ENCODE results near the gene KLHDC7A. TPM values are rescaled to one million over a fixed set of nuclear protein-coding genes. Genes with fewer than 3 reads are reported as not detected.
A peak's percentile ranks its signal among the peaks of the same experiment; 100 is the strongest.

The KLHDC7A gene
- total RNA-seq, 2 experiments from 2014 or later: not detected

DNA sequence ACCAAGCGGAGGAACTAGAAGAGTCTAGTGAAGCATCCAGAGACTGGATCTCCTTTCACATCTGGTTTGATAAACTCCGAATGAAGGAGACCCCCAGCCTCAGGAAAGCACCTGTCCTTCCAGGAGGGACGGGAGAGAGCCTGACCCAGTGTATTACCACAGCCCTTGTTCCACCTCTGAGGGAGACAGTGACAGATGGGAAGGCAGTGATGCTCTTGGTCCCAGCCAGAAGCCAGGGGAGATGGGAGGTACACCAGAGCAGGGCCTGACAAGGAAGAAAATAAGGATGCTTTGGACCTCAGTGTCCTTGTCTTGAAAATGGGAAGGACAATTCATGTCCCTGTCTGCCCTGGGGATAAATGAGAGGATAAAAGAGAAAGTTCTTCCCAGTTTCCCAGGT, 3.5 kb downstream of the KLHDC7A start:
- Mint-ChIP-seq H3K9me3 (no peaks in the 10 kb centered on the region), H3K27me3 (peaks cover 12% of the 10 kb centered on the region), H3K27ac (no peak overlapping the region), H3K36me3 (no peaks in the 10 kb centered on the region), H3K4me1 (peaks cover 6% of the 10 kb centered on the region), H3K4me3 (no peak overlapping the region)
- DNase-seq: no peak

DNA sequence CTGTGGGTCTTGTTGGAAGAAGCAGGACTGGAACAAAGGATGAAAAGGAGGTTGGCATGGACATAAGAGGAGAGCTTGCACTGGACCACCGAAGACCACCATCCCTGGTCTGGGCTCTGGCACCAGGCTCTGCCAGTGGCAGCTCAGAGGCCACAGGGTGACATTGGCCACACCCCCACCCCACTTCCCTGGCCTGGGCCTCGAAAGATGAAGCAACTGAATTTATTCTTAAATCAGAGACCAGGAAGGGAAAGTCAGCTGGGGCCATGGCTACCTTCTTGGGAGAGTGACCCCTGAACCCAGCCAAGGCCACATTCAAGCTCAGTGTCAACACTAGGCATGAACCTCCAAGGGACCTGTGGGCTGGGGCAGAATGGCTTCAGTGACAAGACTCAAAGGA, 4.0 kb downstream of the KLHDC7A start:
- H3K36me3 Mint-ChIP-seq: no peaks in the 10 kb centered on the region
- no peak for DNase-seq

DNA sequence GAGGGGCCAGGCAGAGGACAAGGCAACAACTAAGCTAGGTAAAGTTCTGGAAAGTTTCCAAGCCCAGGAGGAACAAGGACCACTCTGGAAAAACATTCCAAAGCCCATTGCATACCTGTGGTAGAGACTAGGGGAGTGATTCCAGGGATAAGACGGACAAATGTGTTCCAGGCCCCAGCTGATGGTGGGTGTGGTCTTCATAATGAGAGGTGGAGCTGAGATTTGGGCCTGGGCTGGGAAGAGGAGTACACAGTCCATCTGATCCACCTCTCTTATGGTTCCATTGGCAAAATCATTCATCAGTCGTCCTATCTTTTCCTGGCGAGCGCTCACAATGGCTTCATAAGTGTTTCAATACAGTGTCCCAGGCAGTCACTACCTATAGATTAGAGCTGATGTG, 4.5 kb downstream of the KLHDC7A start:
- Mint-ChIP-seq H3K36me3 (no peaks in the 10 kb centered on the region), H3K9me3 (peaks cover 4% of the 10 kb centered on the region), H3K4me1 (no peaks in the 10 kb centered on the region), H3K4me3 (no peak overlapping the region), H3K27me3 (peaks cover 12% of the 10 kb centered on the region), H3K27ac (no peak overlapping the region)
- no peak for DNase-seq

More for the DNA sequence above, 4.0 kb downstream of the KLHDC7A start:
- Mint-ChIP-seq H3K27ac (no peak overlapping the region), H3K4me3 (no peak overlapping the region), H3K9me3 (peaks cover 3% of the 10 kb centered on the region), H3K4me1 (peaks cover 3% of the 10 kb centered on the region), H3K27me3 (peaks cover 12% of the 10 kb centered on the region)

DNA sequence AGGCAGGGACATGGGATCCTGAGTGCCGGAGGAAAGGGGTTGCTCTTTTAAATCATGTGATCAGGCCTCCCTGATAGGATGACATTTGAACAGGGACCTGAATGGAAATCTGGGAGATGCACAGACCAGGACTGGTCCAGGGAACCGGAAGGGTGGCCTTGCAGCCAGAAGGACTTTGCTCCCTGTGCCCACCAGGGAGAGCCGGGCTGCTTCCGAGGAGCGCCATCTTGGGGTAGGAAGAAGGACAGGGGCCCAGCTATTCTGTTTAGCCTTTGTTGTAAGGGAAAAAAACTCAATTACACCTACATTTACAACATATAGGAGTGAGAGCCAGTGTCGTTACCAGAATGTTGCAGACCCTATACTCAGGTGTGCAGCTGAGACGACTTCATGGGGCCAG, 5.5 kb downstream of the KLHDC7A start:
- H3K4me1 Mint-ChIP-seq: no peaks in the 10 kb centered on the region
- peaks cover 16% of the 10 kb centered on the region for H3K27me3 Mint-ChIP-seq
- no peak overlapping the region for H3K4me3 Mint-ChIP-seq
- H3K9me3 Mint-ChIP-seq: peaks cover 4% of the 10 kb centered on the region
- no peak for DNase-seq
- H3K36me3 Mint-ChIP-seq: no peaks in the 10 kb centered on the region
- no peak overlapping the region for H3K27ac Mint-ChIP-seq

DNA sequence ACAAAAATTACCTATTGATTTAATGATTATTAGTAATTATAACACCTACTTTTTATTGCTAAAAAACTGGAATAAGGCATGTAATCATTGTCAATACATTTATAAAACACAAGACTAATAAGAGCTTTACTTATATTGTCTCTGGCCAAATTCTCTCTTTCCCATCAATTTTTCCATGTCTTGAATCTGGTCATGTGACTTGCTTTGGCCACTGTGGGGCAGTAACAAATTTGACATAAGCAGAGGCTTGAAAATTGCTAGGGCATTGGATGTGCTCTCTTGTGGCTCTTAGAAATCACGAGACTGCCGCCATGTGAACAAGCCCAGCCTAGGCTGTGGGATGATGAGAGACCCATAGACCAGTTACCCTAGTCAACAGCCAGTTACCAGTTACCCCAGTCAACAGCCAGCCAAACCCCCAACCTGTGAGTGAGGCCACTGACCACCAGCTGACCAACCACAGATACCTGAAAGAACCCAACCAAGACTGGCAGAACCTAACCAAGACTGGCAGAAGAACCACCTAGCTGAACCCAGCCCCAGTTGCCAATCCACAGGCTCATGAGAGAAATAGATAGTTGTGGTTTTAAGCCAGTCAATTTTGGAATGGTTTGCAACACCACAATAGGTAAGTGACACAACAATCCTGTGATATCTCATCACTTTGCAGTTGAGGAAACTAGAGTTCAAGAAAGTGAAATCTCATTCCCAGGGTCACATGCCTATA, 8.8 kb downstream of the KLHDC7A start:
- Mint-ChIP-seq H3K27ac (no peak overlapping the region), H3K9me3 (peaks cover 4% of the 10 kb centered on the region), H3K4me3 (no peak overlapping the region), H3K4me1 (no peaks in the 10 kb centered on the region), H3K27me3 (peaks cover 14% of the 10 kb centered on the region), H3K36me3 (no peaks in the 10 kb centered on the region)
- no peak for DNase-seq

DNA sequence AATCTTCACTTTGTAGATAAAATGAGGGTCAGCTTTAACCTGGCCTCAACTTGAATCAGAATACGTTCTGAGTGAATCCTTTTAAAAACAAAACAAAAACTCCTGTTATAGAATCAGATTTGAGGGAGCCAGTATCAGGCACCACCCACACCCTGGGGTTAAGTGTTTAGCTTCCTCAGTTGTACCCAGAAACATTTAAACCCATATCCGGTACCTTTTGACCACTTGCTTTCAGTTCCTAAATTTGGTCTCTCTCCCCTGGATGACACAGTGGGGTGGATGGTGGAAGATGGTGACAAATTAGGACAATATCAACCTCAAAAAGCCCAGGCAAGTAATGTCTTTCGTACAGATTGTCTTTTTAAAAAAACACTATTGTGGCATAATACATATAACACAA, 10.4 kb downstream of the KLHDC7A start:
- Mint-ChIP-seq H3K27me3 (peaks cover 17% of the 10 kb centered on the region), H3K4me1 (no peaks in the 10 kb centered on the region), H3K36me3 (no peaks in the 10 kb centered on the region), H3K4me3 (no peak overlapping the region), H3K27ac (no peak overlapping the region), H3K9me3 (peaks cover 4% of the 10 kb centered on the region)
- no peak for DNase-seq

DNA sequence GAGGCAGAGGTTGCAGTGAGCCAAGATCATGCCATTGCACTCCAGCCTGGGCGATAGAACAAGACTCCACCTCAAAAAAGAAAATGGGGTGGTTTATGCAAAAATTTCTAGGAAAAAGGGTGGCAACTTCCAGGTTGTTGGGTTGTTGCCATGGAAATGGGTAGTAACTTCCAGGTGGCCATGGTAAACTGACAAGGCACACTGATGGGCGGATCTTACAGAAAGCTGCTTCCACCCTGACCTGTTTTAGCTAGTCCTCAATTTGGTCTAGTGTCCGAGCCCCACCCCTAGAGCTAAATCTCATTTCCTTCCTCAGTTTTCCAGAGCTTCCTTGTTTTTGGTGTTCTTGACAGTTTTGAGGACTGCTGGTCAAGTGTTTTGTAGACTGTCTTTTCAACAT, 13.6 kb downstream of the KLHDC7A start:
- no peak for DNase-seq
- H3K36me3 Mint-ChIP-seq: no peaks in the 10 kb centered on the region
- H3K9me3 Mint-ChIP-seq: peaks cover 4% of the 10 kb centered on the region
- no peak overlapping the region for H3K27ac Mint-ChIP-seq
- no peak overlapping the region for H3K4me3 Mint-ChIP-seq
- no peaks in the 10 kb centered on the region for H3K4me1 Mint-ChIP-seq
- H3K27me3 Mint-ChIP-seq: peaks cover 16% of the 10 kb centered on the region

DNA sequence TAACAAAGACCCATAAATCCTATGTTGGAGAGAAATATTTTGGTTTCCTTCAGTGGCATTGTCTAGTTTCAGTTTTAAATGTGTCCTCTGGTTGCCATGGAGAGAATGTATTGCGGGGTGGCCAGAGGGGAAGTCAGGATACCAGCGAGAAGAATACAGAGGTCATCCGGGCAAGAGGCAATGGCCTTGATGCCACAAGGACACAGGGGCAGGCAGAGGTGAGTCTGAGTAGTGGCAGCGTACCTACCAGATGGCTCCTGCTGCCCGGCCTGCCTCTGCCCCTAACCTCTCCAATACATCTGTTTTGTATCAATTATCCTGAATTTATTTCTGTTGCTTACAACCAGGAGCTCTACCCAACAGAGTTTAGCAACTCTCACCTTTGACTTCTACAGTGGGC, 14.9 kb downstream of the KLHDC7A start:
- no peaks in the 10 kb centered on the region for H3K36me3 Mint-ChIP-seq
- DNase-seq: no peak
- no peaks in the 10 kb centered on the region for H3K4me1 Mint-ChIP-seq
- no peaks in the 10 kb centered on the region for H3K9me3 Mint-ChIP-seq
- no peak overlapping the region for H3K27ac Mint-ChIP-seq
- H3K27me3 Mint-ChIP-seq: peaks cover 21% of the 10 kb centered on the region
- H3K4me3 Mint-ChIP-seq: no peak overlapping the region

DNA sequence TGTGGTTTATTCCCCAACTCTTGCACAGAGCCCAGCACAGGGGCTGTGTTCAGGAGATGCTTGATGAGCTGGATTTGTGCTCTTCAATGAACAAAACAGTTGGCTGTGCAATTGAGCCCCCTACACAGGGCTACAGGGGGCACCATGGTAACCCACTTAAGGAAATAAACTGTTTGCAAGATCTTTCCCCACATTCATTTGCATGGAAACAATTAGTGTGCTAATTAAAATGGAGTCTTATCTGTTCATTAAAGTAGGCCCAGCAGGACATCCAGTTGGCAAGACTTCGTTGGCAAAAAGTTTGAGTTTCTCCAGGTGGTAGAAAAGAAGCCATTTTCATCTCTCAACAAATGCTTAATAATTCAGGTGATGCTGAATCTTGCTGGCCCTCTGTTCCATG, 15.3 kb downstream of the KLHDC7A start:
- Mint-ChIP-seq H3K36me3 (no peaks in the 10 kb centered on the region), H3K4me1 (no peaks in the 10 kb centered on the region), H3K9me3 (no peaks in the 10 kb centered on the region), H3K4me3 (no peak overlapping the region), H3K27ac (no peak overlapping the region), H3K27me3 (peaks cover 18% of the 10 kb centered on the region)
- DNase-seq: no peak

DNA sequence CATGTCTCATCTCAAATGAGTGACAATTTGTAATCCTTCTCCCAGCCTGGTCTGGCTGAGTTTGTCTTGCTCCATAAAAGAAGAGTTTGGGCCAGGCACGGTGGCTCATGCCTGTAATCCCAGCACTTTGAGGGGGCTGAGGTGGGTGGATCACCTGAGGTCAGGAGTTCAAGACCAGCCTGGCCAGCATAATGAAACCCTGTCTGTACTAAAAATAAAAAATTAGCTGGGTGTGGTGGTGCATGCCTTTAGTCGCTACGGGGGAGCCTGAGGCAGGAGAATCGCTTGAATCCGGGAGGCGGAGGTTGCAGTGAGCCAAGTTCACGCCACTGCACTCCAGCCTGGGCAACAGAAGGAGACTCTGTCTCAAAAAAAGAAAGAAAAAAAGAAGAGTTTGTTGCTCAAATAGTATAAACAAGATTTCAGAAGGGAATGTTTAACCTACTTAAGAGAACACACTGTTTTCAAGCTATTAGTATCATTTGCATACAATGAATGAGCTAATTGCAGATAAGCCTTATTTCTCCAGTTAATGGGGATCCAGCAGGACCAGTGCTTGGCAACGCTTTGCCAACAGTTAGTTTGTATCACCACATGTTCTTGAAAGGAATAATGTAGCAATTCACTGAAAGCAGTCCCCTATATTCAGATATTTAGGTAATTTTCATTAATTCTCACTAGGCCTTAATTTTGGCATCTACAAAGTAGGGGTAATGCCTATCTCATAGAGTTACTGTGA, 15.9 kb downstream of the KLHDC7A start:
- DNase-seq: no peak
- H3K9me3 Mint-ChIP-seq: no peaks in the 10 kb centered on the region
- no peak overlapping the region for H3K27ac Mint-ChIP-seq
- no peak overlapping the region for H3K4me3 Mint-ChIP-seq
- peaks cover 20% of the 10 kb centered on the region for H3K27me3 Mint-ChIP-seq
- H3K36me3 Mint-ChIP-seq: no peaks in the 10 kb centered on the region
- H3K4me1 Mint-ChIP-seq: no peaks in the 10 kb centered on the region

DNA sequence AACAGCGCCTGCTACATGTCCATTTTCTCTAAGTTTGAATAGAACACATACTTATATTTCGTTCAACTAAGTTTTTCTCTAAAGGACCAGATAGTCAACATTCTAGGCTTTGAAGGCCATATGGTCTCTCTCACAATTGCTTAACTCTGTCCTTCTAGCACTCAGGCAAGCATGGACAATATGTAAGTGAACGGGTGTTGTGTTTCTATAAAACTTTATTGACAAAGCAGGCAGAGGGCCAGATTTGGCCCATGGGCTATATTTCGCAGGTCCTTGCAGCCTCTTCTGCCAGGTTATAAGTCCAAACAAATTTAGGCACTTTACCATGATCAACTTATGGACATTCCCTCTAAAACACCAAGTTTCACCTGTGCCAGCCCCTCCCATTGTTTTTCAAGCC, 21.1 kb downstream of the KLHDC7A start:
- no peaks in the 10 kb centered on the region for H3K4me1 Mint-ChIP-seq
- H3K27ac Mint-ChIP-seq: peak overlapping the region; percentile 17
- H3K9me3 Mint-ChIP-seq: peaks cover 2% of the 10 kb centered on the region
- peaks cover 33% of the 10 kb centered on the region for H3K27me3 Mint-ChIP-seq
- H3K36me3 Mint-ChIP-seq: no peaks in the 10 kb centered on the region
- H3K4me3 Mint-ChIP-seq: no peak overlapping the region
- DNase-seq: no peak

DNA sequence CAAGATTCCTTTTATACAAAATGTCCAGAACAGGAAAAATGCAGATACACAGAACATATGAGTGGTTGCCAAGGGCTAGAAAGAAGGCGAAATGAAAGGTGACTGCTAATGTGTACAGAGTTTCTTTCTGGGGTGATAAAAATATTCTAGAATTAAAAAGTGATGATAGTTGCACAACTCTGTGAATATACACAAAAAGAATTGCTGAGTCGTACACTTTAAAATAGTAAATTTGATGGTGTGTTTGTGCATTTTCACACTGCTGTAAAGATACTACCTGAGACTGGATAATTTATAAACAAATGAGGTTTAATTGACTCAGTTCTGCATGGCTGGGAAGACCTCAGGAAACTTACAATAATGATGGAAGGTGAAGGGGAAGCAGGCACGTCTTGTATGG, 23.9 kb downstream of the KLHDC7A start:
- Mint-ChIP-seq H3K27ac (no peak overlapping the region), H3K4me3 (no peak overlapping the region), H3K9me3 (peaks cover 7% of the 10 kb centered on the region)

DNA sequence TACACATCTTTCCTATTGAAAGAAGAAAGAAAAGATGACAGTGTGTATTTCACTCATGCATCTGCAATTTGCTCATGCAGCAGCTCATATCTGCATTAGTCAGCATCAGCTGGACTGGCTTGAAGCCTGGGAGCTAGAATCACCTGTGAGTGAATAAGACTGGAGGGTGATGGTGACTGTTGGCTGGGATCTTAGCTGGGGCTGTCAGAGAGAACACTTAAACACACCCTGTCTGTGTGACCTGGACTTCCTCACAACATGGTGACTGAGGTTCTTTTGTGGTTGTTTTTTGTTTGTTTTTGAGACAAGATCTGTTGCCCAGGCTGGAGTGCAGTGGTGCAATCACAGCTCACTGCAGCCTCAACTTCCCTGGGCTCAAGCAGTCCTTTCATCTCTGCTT, 24.9 kb downstream of the KLHDC7A start:
- Mint-ChIP-seq H3K4me3 (no peak overlapping the region), H3K4me1 (no peaks in the 10 kb centered on the region), H3K27ac (no peak overlapping the region), H3K36me3 (no peaks in the 10 kb centered on the region), H3K9me3 (peaks cover 7% of the 10 kb centered on the region), H3K27me3 (peaks cover 24% of the 10 kb centered on the region)
- no peak for DNase-seq

More for the DNA sequence above, 23.9 kb downstream of the KLHDC7A start:
- Mint-ChIP-seq H3K36me3 (no peaks in the 10 kb centered on the region), H3K27me3 (peaks cover 29% of the 10 kb centered on the region), H3K4me1 (no peaks in the 10 kb centered on the region)
- no peak for DNase-seq

DNA sequence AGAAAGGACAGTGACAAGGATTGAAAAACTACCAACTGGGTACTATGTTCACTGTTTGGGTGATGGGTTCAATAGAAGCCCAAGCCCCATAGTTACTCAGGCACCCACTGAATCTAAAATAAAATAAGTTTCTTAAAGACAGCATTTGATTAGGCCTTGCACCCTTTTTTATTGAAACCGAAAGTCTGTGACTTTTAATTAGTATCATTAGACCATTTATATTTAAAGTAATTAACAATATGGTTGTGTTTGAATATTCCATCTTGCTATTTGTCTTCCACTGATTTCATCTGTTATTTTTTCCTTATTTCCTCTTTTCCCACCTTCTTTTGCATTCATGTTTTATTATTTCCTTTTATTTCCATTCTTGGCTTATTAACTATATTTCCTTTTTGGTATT, 27.4 kb downstream of the KLHDC7A start:
- no peaks in the 10 kb centered on the region for H3K36me3 Mint-ChIP-seq
- no peaks in the 10 kb centered on the region for H3K4me1 Mint-ChIP-seq
- H3K27me3 Mint-ChIP-seq: peaks cover 17% of the 10 kb centered on the region
- H3K4me3 Mint-ChIP-seq: no peak overlapping the region
- no peak overlapping the region for H3K27ac Mint-ChIP-seq
- H3K9me3 Mint-ChIP-seq: peaks cover 7% of the 10 kb centered on the region
- no peak for DNase-seq

DNA sequence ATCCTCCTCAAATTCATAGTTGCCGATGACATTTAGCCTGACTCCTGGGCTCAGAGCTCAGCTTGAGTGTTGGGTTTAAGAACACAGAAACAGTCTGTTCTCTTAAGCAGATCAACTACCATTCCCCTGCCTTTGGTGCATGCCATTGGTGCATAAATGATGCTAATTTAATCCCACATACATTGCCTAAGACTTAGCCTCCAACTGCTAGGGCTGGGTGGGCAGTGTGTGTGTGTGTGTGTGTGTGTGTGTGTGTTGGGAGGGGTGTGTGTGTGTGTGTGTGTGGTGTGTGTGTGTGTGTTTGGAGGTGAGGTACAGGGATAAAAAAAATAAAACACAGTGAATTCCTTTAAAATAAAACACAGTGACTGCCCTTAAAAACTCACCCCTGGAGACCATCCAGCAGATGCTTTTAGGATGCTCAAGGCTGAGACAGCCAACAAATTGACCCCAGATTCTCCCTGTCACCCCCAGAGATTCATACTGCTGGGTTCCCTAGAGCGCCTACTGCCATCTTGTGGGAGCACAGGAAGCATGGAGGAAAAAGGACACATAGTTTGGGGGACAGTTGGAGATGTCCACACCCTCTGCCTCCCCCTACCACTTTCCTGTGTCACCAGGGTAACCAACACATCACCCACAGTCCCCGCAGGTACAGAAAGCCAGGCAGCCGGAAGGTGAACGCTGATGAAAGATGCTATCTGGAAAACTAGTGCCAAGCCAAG, 30.6 kb downstream of the KLHDC7A start:
- no peaks in the 10 kb centered on the region for H3K4me1 Mint-ChIP-seq
- no peak overlapping the region for H3K4me3 Mint-ChIP-seq
- peaks cover 4% of the 10 kb centered on the region for H3K27me3 Mint-ChIP-seq
- H3K27ac Mint-ChIP-seq: no peak overlapping the region
- DNase-seq: no peak
- no peaks in the 10 kb centered on the region for H3K36me3 Mint-ChIP-seq
- H3K9me3 Mint-ChIP-seq: peaks cover 16% of the 10 kb centered on the region
